Mucosa of descending colon (tissue), 3 donors: ENCODE measurements around the gene MCC. TPM values are rescaled to one million over a fixed set of nuclear protein-coding genes. Genes with fewer than 3 reads are reported as not detected.

Source experiments
- ATAC-seq: fragments of 200-7000 bp; cut with Tn5 transposase; one replicate; pipeline ENCODE4 v1.9.1; 2020; ENCODE audit warnings: mild to moderate bottlenecking, moderate library complexity
- DNase-seq, 3 donors: peaks; one replicate each; pipeline ENCODE4 v3.0.0-alpha.2; 2020
- H3K36me3 ChIP-seq: fragments of 200-600 bp; one replicate; pipeline ENCODE4 v1.8.0; 2021; ENCODE audit warnings: low read depth, mild to moderate bottlenecking
- H3K4me1 ChIP-seq: fragments of 200-600 bp; one replicate; pipeline ENCODE4 v1.8.0; 2021; ENCODE audit warnings: low read depth, mild to moderate bottlenecking
- H3K4me3 ChIP-seq: fragments of 200-600 bp; one replicate; pipeline ENCODE4 v1.8.0; 2021; ENCODE audit warnings: mild to moderate bottlenecking
- H3K9me3 ChIP-seq: fragments of 200-600 bp; one replicate; pipeline ENCODE4 v1.8.0; 2021; ENCODE audit warnings: mild to moderate bottlenecking
- CTCF ChIP-seq: fragments of 200-600 bp; IDR thresholded peaks from one replicate; pipeline ENCODE4 v1.8.0; 2022; ENCODE audit warnings: antibody characterized with exemption, mild to moderate bottlenecking
- intact Hi-C, 2 donors: fragments of 100-400 bp; cut with DNase I in 1 of 2; cut with micrococcal nuclease in 1 of 2; formaldehyde crosslinking; loops; one replicate each; pipeline versions ENCODE4 v1.11.0 to v1.11.1; 2022; cut with DNase I, micrococcal nuclease
- total RNA-seq, 3 donors: library from RNA; stranded (reverse); fragmentation: NEBNext Ultra II Directional in 2 of 3; extraction: Animal tissue kit (Norgen Biotek cat#: 25700) in 2 of 3; gene quantifications; one replicate each; pipeline versions ENCODE4 v1.2.1 to v1.2.4, GENCODE V29; 2021 to 2023
- donor health status: DM: no; HTN: no; CAD: no; lungs with moderate emphysema.
- donor health status: DM: no; HTN: no; CAD: no.
- donor health status: DM: no; HTN: yes; CAD: no.

Gene MCC
- total RNA-seq, 3 donors from 2014 or later = 1.5 to 7.4 (median 4.4) TPM

- TF ChIP-seq CTCF = no peak
- ATAC-seq (no peak), DNase-seq (no peak)
- Histone ChIP-seq H3K4me3 (no peak overlapping the region), H3K36me3 (no peaks in the 10 kb centered on the region), H3K4me1 (no peaks in the 10 kb centered on the region), H3K9me3 (no peaks in the 10 kb centered on the region)
- intact Hi-C loops = no loop called here
Observed at GRCh38 chr5:113212244-113212920, 275.9 kb downstream of the MCC start.

GRCh38 chr5:113209498-113209897 lies 278.8 kb downstream of the MCC start:
- H3K9me3 ChIP-seq = no peaks in the 10 kb centered on the region
- no peak for ATAC-seq
- H3K36me3 ChIP-seq = no peaks in the 10 kb centered on the region
- H3K4me3 ChIP-seq = no peak overlapping the region
- intact Hi-C loops = no loop called here
- DNase-seq = no peak
- H3K4me1 ChIP-seq = no peaks in the 10 kb centered on the region
- no peak for TF ChIP-seq CTCF

- TF ChIP-seq CTCF = no peak
Observed at GRCh38 chr5:113205807-113206206, 282.4 kb downstream of the MCC start.

GRCh38 chr5:113205323-113205722 lies 282.9 kb downstream of the MCC start:
- no peak for TF ChIP-seq CTCF
- no peaks in the 10 kb centered on the region for H3K4me1 ChIP-seq
- ATAC-seq (no peak), DNase-seq (no peak)
- H3K36me3 ChIP-seq = no peaks in the 10 kb centered on the region
- H3K4me3 ChIP-seq = no peak overlapping the region
- intact Hi-C loops = no loop called here
- no peaks in the 10 kb centered on the region for H3K9me3 ChIP-seq

More at GRCh38 chr5:113205807-113206206, 282.4 kb downstream of the MCC start:
- intact Hi-C loops = no loop called here
- Histone ChIP-seq H3K9me3 (no peaks in the 10 kb centered on the region), H3K4me1 (no peaks in the 10 kb centered on the region), H3K36me3 (no peaks in the 10 kb centered on the region), H3K4me3 (no peak overlapping the region)
- DNase-seq (no peak), ATAC-seq (no peak)

GRCh38 chr5:113204525-113205161 lies 283.6 kb downstream of the MCC start:
- H3K4me3 ChIP-seq = no peak overlapping the region
- no peaks in the 10 kb centered on the region for H3K36me3 ChIP-seq
- no peaks in the 10 kb centered on the region for H3K4me1 ChIP-seq
- ATAC-seq (no peak), DNase-seq (peak in 1 of 3 donors; percentile 20)
- H3K9me3 ChIP-seq = no peaks in the 10 kb centered on the region
- intact Hi-C loops = no loop called here
- no peak for TF ChIP-seq CTCF
